Measurements from ENCODE around the gene MOCOS.
A peak's percentile ranks its signal among the peaks of the same experiment; 100 is the strongest.

The MOCOS gene

GRCh38 chr18:36187193-36187825 lies at the start of gene MOCOS:
TSS of gene MOCOS (plus strand) at chr18:36187497. CDS start at chr18:36187540, 43 bp downstream.
- no peaks in the 10 kb centered on the region for H3K36me3 ChIP-seq (ENCODE audit: control insufficient read depth, low read depth, low read length)
- no peaks in the 10 kb centered on the region for H3K9me3 ChIP-seq (ENCODE audit: control insufficient read depth, low read depth, low read length)
- H3K27ac ChIP-seq (ENCODE audit: low read length) = no peak within 1 kb of the TSS
- peaks cover 7% of the 10 kb centered on the region for H3K4me1 ChIP-seq (ENCODE audit: control insufficient read depth, low read depth, low read length)
- peak within 1 kb of the TSS; percentile 69 for H3K9ac ChIP-seq (ENCODE audit: low read length)
- H3K4me3 ChIP-seq (ENCODE audit: low read length) = peak within 1 kb of the TSS; percentile 76
- peaks cover 40% of the 10 kb centered on the region for H3K27me3 ChIP-seq (ENCODE audit: control insufficient read depth, insufficient read depth, low read length)

DNA sequence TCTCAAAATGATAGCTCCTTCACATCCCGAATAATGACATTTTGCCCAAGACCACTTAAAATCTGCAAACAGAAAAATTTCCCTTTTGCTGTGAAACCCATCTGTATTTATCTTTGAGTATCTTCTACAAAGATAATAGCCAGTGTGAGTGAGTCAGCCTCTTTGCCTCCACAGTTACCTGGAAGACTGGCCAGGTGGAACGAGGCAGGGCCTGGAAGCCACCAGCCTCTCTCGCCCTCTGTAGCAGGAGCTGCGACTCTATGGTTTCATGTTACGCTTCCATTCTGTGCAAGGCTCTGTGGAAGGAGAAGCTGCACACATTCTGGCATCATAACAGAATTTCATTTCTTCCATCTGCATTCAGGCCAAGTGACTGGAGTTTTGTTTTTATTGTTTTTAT lies 48.1 kb upstream of the MOCOS start:
- Histone ChIP-seq H3K9me3 (ENCODE audit: control insufficient read depth, low read depth, low read length) (no peaks in the 10 kb centered on the region), H3K27ac (ENCODE audit: low read length) (no peak overlapping the region), H3K4me3 (ENCODE audit: low read length) (no peak overlapping the region), H3K36me3 (ENCODE audit: control insufficient read depth, low read depth, low read length) (peaks cover 68% of the 10 kb centered on the region), H3K4me1 (ENCODE audit: control insufficient read depth, low read depth, low read length) (no peaks in the 10 kb centered on the region), H3K9ac (ENCODE audit: low read length) (no peak overlapping the region), H3K27me3 (ENCODE audit: control insufficient read depth, insufficient read depth, low read length) (no peaks in the 10 kb centered on the region)

DNA sequence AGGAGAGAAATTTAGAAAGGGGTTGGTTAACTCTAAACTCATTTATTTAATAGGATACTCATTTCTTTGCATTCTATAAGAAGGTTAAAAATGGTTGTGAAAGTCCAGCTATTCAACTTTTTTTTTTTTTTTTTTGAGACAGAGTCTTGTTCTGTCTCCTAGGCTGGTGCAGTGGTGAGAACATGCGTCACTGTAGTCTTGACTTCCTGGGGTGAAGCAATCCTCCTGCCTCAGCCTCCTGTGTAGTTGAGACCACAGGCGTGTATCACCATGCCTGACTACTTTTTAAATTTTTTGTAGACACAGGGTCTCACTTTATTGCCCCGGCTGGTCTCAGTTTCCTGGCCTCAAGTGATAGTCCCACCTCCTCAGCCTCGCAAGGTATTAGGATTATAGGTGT lies 45.7 kb upstream of the MOCOS start:
- H3K27me3 ChIP-seq (ENCODE audit: control insufficient read depth, insufficient read depth, low read length) = no peaks in the 10 kb centered on the region
- no peak overlapping the region for H3K4me3 ChIP-seq (ENCODE audit: low read length)
- no peak overlapping the region for H3K27ac ChIP-seq (ENCODE audit: low read length)

DNA sequence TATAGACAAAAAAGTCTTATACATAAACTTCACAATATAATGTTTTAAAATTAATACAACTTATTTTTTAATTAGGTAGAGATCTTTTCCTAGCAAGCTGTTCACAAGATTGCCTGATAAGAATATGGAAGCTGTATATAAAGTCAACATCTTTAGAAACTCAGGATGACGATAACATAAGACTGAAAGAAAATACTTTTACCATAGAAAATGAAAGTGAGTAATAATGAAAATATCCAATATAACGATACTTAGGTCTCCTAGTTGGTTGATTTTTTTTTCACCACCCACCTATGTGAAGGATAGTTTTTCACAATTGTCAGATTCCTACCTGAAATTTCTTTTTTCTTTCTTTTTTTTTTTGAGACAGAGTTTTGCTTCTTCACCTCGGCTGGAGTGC lies 44.5 kb upstream of the MOCOS start:
- H3K36me3 ChIP-seq (ENCODE audit: control insufficient read depth, low read depth, low read length) = peaks cover 78% of the 10 kb centered on the region
- H3K27me3 ChIP-seq (ENCODE audit: control insufficient read depth, insufficient read depth, low read length) = no peaks in the 10 kb centered on the region

More for the DNA sequence above, 45.7 kb upstream of the MOCOS start:
- Histone ChIP-seq H3K4me1 (ENCODE audit: control insufficient read depth, low read depth, low read length) (no peaks in the 10 kb centered on the region), H3K36me3 (ENCODE audit: control insufficient read depth, low read depth, low read length) (peaks cover 79% of the 10 kb centered on the region), H3K9ac (ENCODE audit: low read length) (no peak overlapping the region), H3K9me3 (ENCODE audit: control insufficient read depth, low read depth, low read length) (no peaks in the 10 kb centered on the region)

DNA sequence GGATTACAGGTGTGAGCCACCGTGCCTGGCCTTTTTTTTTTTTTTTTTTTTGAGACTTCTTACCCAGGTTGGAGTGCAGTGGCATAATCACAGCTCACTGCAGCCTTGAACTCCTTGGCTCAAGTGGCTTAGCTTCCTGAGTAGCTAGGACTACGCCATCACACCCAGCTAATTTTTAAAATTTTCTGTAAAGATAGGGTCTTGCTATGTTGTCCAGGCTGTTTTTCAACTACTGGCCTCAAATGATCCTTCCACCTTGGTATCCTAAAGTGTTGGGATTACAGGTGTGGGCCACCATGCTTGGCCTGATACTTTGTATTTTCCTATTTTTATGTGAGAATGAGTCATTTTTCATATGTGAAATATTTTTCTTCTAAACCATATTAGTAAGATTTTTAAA lies 43.9 kb upstream of the MOCOS start:
- Histone ChIP-seq H3K9ac (ENCODE audit: low read length) (no peak overlapping the region), H3K27ac (ENCODE audit: low read length) (no peak overlapping the region), H3K9me3 (ENCODE audit: control insufficient read depth, low read depth, low read length) (no peaks in the 10 kb centered on the region), H3K36me3 (ENCODE audit: control insufficient read depth, low read depth, low read length) (peaks cover 77% of the 10 kb centered on the region), H3K4me3 (ENCODE audit: low read length) (no peak overlapping the region), H3K4me1 (ENCODE audit: control insufficient read depth, low read depth, low read length) (no peaks in the 10 kb centered on the region), H3K27me3 (ENCODE audit: control insufficient read depth, insufficient read depth, low read length) (no peaks in the 10 kb centered on the region)

More for the DNA sequence above, 44.5 kb upstream of the MOCOS start:
- no peak overlapping the region for H3K9ac ChIP-seq (ENCODE audit: low read length)
- no peaks in the 10 kb centered on the region for H3K4me1 ChIP-seq (ENCODE audit: control insufficient read depth, low read depth, low read length)
- no peak overlapping the region for H3K27ac ChIP-seq (ENCODE audit: low read length)
- H3K4me3 ChIP-seq (ENCODE audit: low read length) = no peak overlapping the region
- no peaks in the 10 kb centered on the region for H3K9me3 ChIP-seq (ENCODE audit: control insufficient read depth, low read depth, low read length)

GRCh38 chr18:36149514-36150289 lies 37.6 kb upstream of the MOCOS start:
- Histone ChIP-seq H3K27ac (ENCODE audit: low read length) (no peak overlapping the region), H3K36me3 (ENCODE audit: control insufficient read depth, low read depth, low read length) (peaks cover 82% of the 10 kb centered on the region), H3K9me3 (ENCODE audit: control insufficient read depth, low read depth, low read length) (no peaks in the 10 kb centered on the region), H3K4me3 (ENCODE audit: low read length) (no peak overlapping the region), H3K4me1 (ENCODE audit: control insufficient read depth, low read depth, low read length) (no peaks in the 10 kb centered on the region), H3K27me3 (ENCODE audit: control insufficient read depth, insufficient read depth, low read length) (no peaks in the 10 kb centered on the region), H3K9ac (ENCODE audit: low read length) (no peak overlapping the region)

DNA sequence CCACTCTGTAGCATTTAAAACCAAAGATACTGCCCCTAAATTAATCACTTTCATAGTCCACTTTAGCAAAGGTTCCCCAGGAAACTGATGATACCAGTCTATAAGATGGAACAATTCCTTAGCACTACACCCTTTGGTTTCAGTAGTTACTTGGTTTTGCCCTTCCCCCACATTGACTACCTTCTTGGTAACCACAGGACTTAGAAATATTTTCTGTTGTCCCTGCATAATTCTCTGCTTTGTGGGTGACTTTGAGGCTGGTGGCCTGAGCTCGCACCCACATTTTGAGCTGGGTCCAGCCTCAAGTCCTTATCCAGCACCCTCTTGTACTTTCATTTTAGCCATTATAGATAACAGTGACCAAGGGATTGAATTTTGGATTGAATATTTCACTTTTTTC lies 34.5 kb upstream of the MOCOS start:
- no peaks in the 10 kb centered on the region for H3K9me3 ChIP-seq (ENCODE audit: control insufficient read depth, low read depth, low read length)
- no peak overlapping the region for H3K27ac ChIP-seq (ENCODE audit: low read length)
- H3K36me3 ChIP-seq (ENCODE audit: control insufficient read depth, low read depth, low read length) = peaks cover 80% of the 10 kb centered on the region
- no peak overlapping the region for H3K4me3 ChIP-seq (ENCODE audit: low read length)
- H3K4me1 ChIP-seq (ENCODE audit: control insufficient read depth, low read depth, low read length) = no peaks in the 10 kb centered on the region
- H3K27me3 ChIP-seq (ENCODE audit: control insufficient read depth, insufficient read depth, low read length) = no peaks in the 10 kb centered on the region
- no peak overlapping the region for H3K9ac ChIP-seq (ENCODE audit: low read length)

GRCh38 chr18:36153203-36153602 lies 34.1 kb upstream of the MOCOS start:
- Histone ChIP-seq H3K36me3 (ENCODE audit: control insufficient read depth, low read depth, low read length) (peaks cover 81% of the 10 kb centered on the region), H3K9me3 (ENCODE audit: control insufficient read depth, low read depth, low read length) (no peaks in the 10 kb centered on the region), H3K4me1 (ENCODE audit: control insufficient read depth, low read depth, low read length) (no peaks in the 10 kb centered on the region), H3K27me3 (ENCODE audit: control insufficient read depth, insufficient read depth, low read length) (no peaks in the 10 kb centered on the region), H3K4me3 (ENCODE audit: low read length) (no peak overlapping the region), H3K27ac (ENCODE audit: low read length) (no peak overlapping the region), H3K9ac (ENCODE audit: low read length) (no peak overlapping the region)

GRCh38 chr18:36153771-36154170 lies 33.5 kb upstream of the MOCOS start:
- no peak overlapping the region for H3K4me3 ChIP-seq (ENCODE audit: low read length)
- H3K27me3 ChIP-seq (ENCODE audit: control insufficient read depth, insufficient read depth, low read length) = no peaks in the 10 kb centered on the region
- peaks cover 81% of the 10 kb centered on the region for H3K36me3 ChIP-seq (ENCODE audit: control insufficient read depth, low read depth, low read length)
- H3K27ac ChIP-seq (ENCODE audit: low read length) = no peak overlapping the region
- H3K9me3 ChIP-seq (ENCODE audit: control insufficient read depth, low read depth, low read length) = no peaks in the 10 kb centered on the region
- H3K9ac ChIP-seq (ENCODE audit: low read length) = no peak overlapping the region
- H3K4me1 ChIP-seq (ENCODE audit: control insufficient read depth, low read depth, low read length) = no peaks in the 10 kb centered on the region

GRCh38 chr18:36155851-36156757 lies 31.2 kb upstream of the MOCOS start:
- Histone ChIP-seq H3K27ac (ENCODE audit: low read length) (no peak overlapping the region), H3K9ac (ENCODE audit: low read length) (no peak overlapping the region), H3K9me3 (ENCODE audit: control insufficient read depth, low read depth, low read length) (no peaks in the 10 kb centered on the region), H3K4me3 (ENCODE audit: low read length) (no peak overlapping the region), H3K27me3 (ENCODE audit: control insufficient read depth, insufficient read depth, low read length) (no peaks in the 10 kb centered on the region), H3K36me3 (ENCODE audit: control insufficient read depth, low read depth, low read length) (peaks cover 85% of the 10 kb centered on the region), H3K4me1 (ENCODE audit: control insufficient read depth, low read depth, low read length) (no peaks in the 10 kb centered on the region)

- Histone ChIP-seq H3K4me3 (ENCODE audit: low read length) (no peak overlapping the region), H3K27ac (ENCODE audit: low read length) (no peak overlapping the region), H3K9ac (ENCODE audit: low read length) (no peak overlapping the region), H3K27me3 (ENCODE audit: control insufficient read depth, insufficient read depth, low read length) (no peaks in the 10 kb centered on the region), H3K4me1 (ENCODE audit: control insufficient read depth, low read depth, low read length) (no peaks in the 10 kb centered on the region), H3K9me3 (ENCODE audit: control insufficient read depth, low read depth, low read length) (no peaks in the 10 kb centered on the region), H3K36me3 (ENCODE audit: control insufficient read depth, low read depth, low read length) (peaks cover 91% of the 10 kb centered on the region)
Observed at GRCh38 chr18:36157441-36157840, 29.9 kb upstream of the MOCOS start.
